ENCODE data around the gene CEP57L1. TPM values are rescaled to one million over a fixed set of nuclear protein-coding genes. Genes with fewer than 3 reads are reported as not detected.

Gene CEP57L1
- total RNA-seq, 1 experiment from 2014 or later, result 20.7 TPM

- no peaks in the 10 kb centered on the region for H3K27me3 ChIP-seq (ENCODE audit: insufficient read depth, low read length)
- H3K4me3 ChIP-seq (replicated peaks in 1 of 2; ENCODE audit: low read depth in 1 of 2, low read length in 2 of 2), result no peak overlapping the region
- peaks cover 0 to 10% of the 10 kb centered on the region in 2 experiments; a peak in 2 of 4 replicates for H3K4me1 ChIP-seq (ENCODE audit: control insufficient read depth in 1 of 2, insufficient read depth in 2 of 2, low read length in 2 of 2)
- ATAC-seq, result no peak
- H3K36me3 ChIP-seq (ENCODE audit: control insufficient read depth in 1 of 2, insufficient read depth in 2 of 2, low read length in 2 of 2), result no peaks in the 10 kb centered on the region
- TF ChIP-seq, protein P1, sequence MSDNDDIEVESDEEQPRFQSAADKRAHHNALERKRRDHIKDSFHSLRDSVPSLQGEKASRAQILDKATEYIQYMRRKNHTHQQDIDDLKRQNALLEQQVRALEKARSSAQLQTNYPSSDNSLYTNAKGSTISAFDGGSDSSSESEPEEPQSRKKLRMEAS (IDR thresholded peaks at IDR 0.05), result no peak
- no peak for TF ChIP-seq EGR1 (IDR thresholded peaks at IDR 0.05; ENCODE audit: low read depth)
- TF ChIP-seq ZBTB33 (IDR thresholded peaks at IDR 0.05; ENCODE audit: extremely low read depth, insufficient replicate concordance, low read length), result no peak
- TF ChIP-seq RAD21 (IDR thresholded peaks at IDR 0.05; ENCODE audit: low read depth), result no peak
- no peaks in the 10 kb centered on the region for H3K9me3 ChIP-seq (ENCODE audit: control insufficient read depth in 1 of 2, insufficient read depth in 1 of 2, low read depth in 1 of 2, low read length in 2 of 2)
- intact Hi-C loops (cut with micrococcal nuclease), result no loop called here
- ChIA-PET RAD21 (ENCODE audit: low non-redundant PET in 1 of 2, low total read pairs in 2 of 2, uncharacterized antibody in 2 of 2, unreplicated experiment in 2 of 2) (no interaction called here), POLR2A (no interaction called here), CTCF (no interaction called here)
- BruUV-seq (replicated peaks), result no TSS peak
- DNase-seq (ENCODE audit: low read depth, low spot score), result no peak
- no peak overlapping the region for H2AFZ ChIP-seq (ENCODE audit: low read depth, low read length, poor library complexity, severe bottlenecking)
- H3K9ac ChIP-seq (ENCODE audit: low read length), result no peak overlapping the region
- H3K79me2 ChIP-seq (ENCODE audit: insufficient read depth, low read length), result no peaks in the 10 kb centered on the region
- no peaks in the 10 kb centered on the region for H3K9me2 ChIP-seq (ENCODE audit: insufficient read depth)
- no peaks in the 10 kb centered on the region for H4K20me1 ChIP-seq (ENCODE audit: insufficient read depth)
- no peak overlapping the region for H3K27ac ChIP-seq (ENCODE audit: low read depth, low read length)
- H3K4me2 ChIP-seq (ENCODE audit: low read length), result no peak overlapping the region
Measured at GRCh38 chr6:109055771-109056235, 39.5 kb upstream of the CEP57L1 start.

DNA sequence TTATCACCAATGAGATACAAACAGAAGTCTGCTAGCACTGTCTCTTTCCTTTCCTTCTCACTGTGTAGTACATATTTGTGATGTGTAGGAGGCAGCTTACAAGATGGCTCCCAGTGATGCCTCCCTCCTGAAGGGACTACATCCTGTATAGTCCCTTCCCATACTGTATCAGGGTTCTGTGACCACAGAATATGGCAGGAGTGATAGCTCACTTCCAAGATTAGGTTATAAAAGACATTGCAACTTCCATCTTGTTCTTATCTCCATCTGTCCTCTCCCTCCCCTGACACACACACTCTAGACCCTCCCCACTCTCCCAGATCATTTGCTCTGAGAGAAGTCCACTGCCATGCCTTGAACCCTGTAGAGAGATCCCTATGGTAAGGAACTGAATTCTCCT, 38.6 kb upstream of the CEP57L1 start:
- Histone ChIP-seq H3K9me2 (ENCODE audit: insufficient read depth) (no peaks in the 10 kb centered on the region), H3K4me3 (replicated peaks in 1 of 2; ENCODE audit: low read depth in 1 of 2, low read length in 2 of 2) (no peak overlapping the region), H4K20me1 (ENCODE audit: insufficient read depth) (no peaks in the 10 kb centered on the region), H3K4me1 (ENCODE audit: control insufficient read depth in 1 of 2, insufficient read depth in 2 of 2, low read length in 2 of 2) (peaks cover 0 to 1% of the 10 kb centered on the region in 2 experiments; a peak in 2 of 4 replicates), H3K27ac (ENCODE audit: low read depth, low read length) (no peak overlapping the region), H3K9me3 (ENCODE audit: control insufficient read depth in 1 of 2, insufficient read depth in 1 of 2, low read depth in 1 of 2, low read length in 2 of 2) (no peaks in the 10 kb centered on the region), H3K9ac (ENCODE audit: low read length) (no peak overlapping the region), H3K36me3 (ENCODE audit: control insufficient read depth in 1 of 2, insufficient read depth in 2 of 2, low read length in 2 of 2) (no peaks in the 10 kb centered on the region), H3K79me2 (ENCODE audit: insufficient read depth, low read length) (no peaks in the 10 kb centered on the region), H2AFZ (ENCODE audit: low read depth, low read length, poor library complexity, severe bottlenecking) (no peak overlapping the region), H3K27me3 (ENCODE audit: insufficient read depth, low read length) (no peaks in the 10 kb centered on the region), H3K4me2 (ENCODE audit: low read length) (no peak overlapping the region)
- ATAC-seq (no peak), DNase-seq (ENCODE audit: low read depth, low spot score) (no peak)
- intact Hi-C loops (cut with micrococcal nuclease), result no loop called here
- no TSS peak for BruUV-seq (replicated peaks)
- ChIA-PET RAD21 (ENCODE audit: low non-redundant PET in 1 of 2, low total read pairs in 2 of 2, uncharacterized antibody in 2 of 2, unreplicated experiment in 2 of 2) (no interaction called here), CTCF (no interaction called here), POLR2A (no interaction called here)
- TF ChIP-seq TCF7L2 (IDR thresholded peaks at IDR 0.05; ENCODE audit: borderline replicate concordance, extremely low read depth, insufficient read depth, insufficient read length) (no peak), POLR2A (IDR thresholded peaks at IDR 0.05; ENCODE audit: borderline replicate concordance, extremely low read depth, insufficient read depth, insufficient read length) (no peak), SRF (IDR thresholded peaks at IDR 0.05; ENCODE audit: low read depth) (no peak), EZH2 (IDR thresholded peaks at IDR 0.05) (no peak), EGR1 (IDR thresholded peaks at IDR 0.05; ENCODE audit: low read depth) (no peak), ZNF274 (IDR thresholded peaks at IDR 0.05; ENCODE audit: low read depth, low read length) (no peak), POLR2AphosphoS5 (IDR thresholded peaks at IDR 0.05; ENCODE audit: low read depth, low read length) (no peak), ZFX (IDR thresholded peaks at IDR 0.05) (no peak), REST (IDR thresholded peaks at IDR 0.05; ENCODE audit: low read depth) (no peak), YY1 (IDR thresholded peaks at IDR 0.05; ENCODE audit: extremely low read depth, insufficient replicate concordance, low read depth, low read length) (no peak), JUND (IDR thresholded peaks at IDR 0.05) (no peak), RAD21 (IDR thresholded peaks at IDR 0.05; ENCODE audit: low read depth) (no peak), CEBPB (IDR thresholded peaks at IDR 0.05; ENCODE audit: low read depth) (no peak), ELF1 (IDR thresholded peaks at IDR 0.05; ENCODE audit: borderline replicate concordance, low read depth) (no peak)
- TF ChIP-seq, protein P1 (IDR thresholded peaks at IDR 0.05), result no peak

Data from HCT116 (cell line).